Hepatocyte (in vitro differentiated cells): Measurements from ENCODE around the gene PTPRM. TPM values are rescaled to one million over a fixed set of nuclear protein-coding genes. Genes with fewer than 3 reads are reported as not detected.

Source experiments
- DNase-seq: peaks from one replicate; pipeline ENCODE4 v3.0.0-alpha.2; 2016; ENCODE audit warnings: low spot score
- H2AFZ ChIP-seq: fragments of 200-600 bp; sonication (generic); 2 replicates; pipeline ENCODE4 v1.6.0; 2016; ENCODE audit warnings: antibody characterized with exemption, mild to moderate bottlenecking
- H3K27ac ChIP-seq: fragments of 200-600 bp; sonication (generic); 2 replicates; pipeline ENCODE4 v1.5.1; 2016; ENCODE audit warnings: mild to moderate bottlenecking
- H3K27me3 ChIP-seq: fragments of 200-600 bp; sonication (generic); 2 replicates; pipeline ENCODE4 v1.6.1; 2016
- H3K36me3 ChIP-seq: fragments of 200-600 bp; sonication (generic); replicated peaks from 2 replicates; pipeline ENCODE4 v1.5.1; 2016; ENCODE audit warnings: low read depth; ENCODE audit not compliant: insufficient read depth
- H3K4me1 ChIP-seq: fragments of 200-600 bp; sonication (generic); 2 replicates; pipeline ENCODE4 v1.5.1; 2016; ENCODE audit warnings: mild to moderate bottlenecking, moderate library complexity; ENCODE audit not compliant: insufficient read depth
- H3K4me2 ChIP-seq: fragments of 200-600 bp; sonication (generic); 2 replicates; pipeline ENCODE4 v1.6.0; 2016
- H3K4me3 ChIP-seq: fragments of 200-600 bp; sonication (generic); 2 replicates; pipeline ENCODE4 v1.5.1; 2016; ENCODE audit warnings: mild to moderate bottlenecking
- H3K79me2 ChIP-seq: fragments of 200-600 bp; sonication (generic); 2 replicates; pipeline ENCODE4 v1.6.0; 2017; ENCODE audit warnings: mild to moderate bottlenecking
- H3K9me2 ChIP-seq: fragments of 200-600 bp; sonication (generic); replicated peaks from 2 replicates; pipeline ENCODE4 v1.6.0; 2017; ENCODE audit warnings: mild to moderate bottlenecking; ENCODE audit not compliant: insufficient read depth
- H3K9me3 ChIP-seq: fragments of 200-600 bp; sonication (generic); 2 replicates; pipeline ENCODE4 v1.5.1; 2016; ENCODE audit warnings: low read depth, mild to moderate bottlenecking
- H4K20me1 ChIP-seq: fragments of 200-600 bp; sonication (generic); 2 replicates; pipeline ENCODE4 v1.6.0; 2016; ENCODE audit warnings: mild to moderate bottlenecking; ENCODE audit not compliant: insufficient read depth, poor library complexity, severe bottlenecking
- CTCF ChIP-seq: fragments of 200-600 bp; sonication (generic); IDR thresholded peaks from 2 replicates; pipeline ENCODE4 v1.5.1; 2016; ENCODE audit warnings: antibody characterized with exemption, mild to moderate bottlenecking; ENCODE audit not compliant: poor library complexity
- EZH2 ChIP-seq: fragments of 200-600 bp; sonication (generic); IDR thresholded peaks from 2 replicates; pipeline ENCODE4 v1.6.1; 2016; ENCODE audit warnings: antibody characterized with exemption, mild to moderate bottlenecking, borderline replicate concordance
- EZH2phosphoT487 ChIP-seq: fragments of 200-600 bp; sonication (generic); IDR thresholded peaks from one replicate; pipeline ENCODE4 v1.6.1; 2018; ENCODE audit warnings: antibody characterized with exemption, mild to moderate bottlenecking, low read depth, moderate library complexity; ENCODE audit not compliant: unreplicated experiment, severe bottlenecking
- WGBS: methylation state at CpG from one replicate; pipeline ENCODE4 v1.1.6; 2016; ENCODE audit warnings: low lambda C conversion rate; ENCODE audit errors: missing lambda C conversion rate; 5-methylcytosine and 5-hydroxymethylcytosine counted together
- polyA plus RNA-seq: library from polyadenylated mRNA; unstranded; fragments of >200 nt; fragmentation: Nextera tagmentation; extraction: Ambion mirVana; gene quantifications from 2 replicates; pipeline ENCODE4 v1.2.1, GENCODE V29; 2016
- total RNA-seq: library from RNA; depleted of rRNA; stranded (reverse); fragments of >200 nt; gene quantifications from 2 replicates; pipeline ENCODE4 v1.2.3, GENCODE V29; 2014

Gene PTPRM
- total and polyA plus RNA-seq, 2 experiments from 2014 or later = 26.1 to 47.4 TPM

DNA sequence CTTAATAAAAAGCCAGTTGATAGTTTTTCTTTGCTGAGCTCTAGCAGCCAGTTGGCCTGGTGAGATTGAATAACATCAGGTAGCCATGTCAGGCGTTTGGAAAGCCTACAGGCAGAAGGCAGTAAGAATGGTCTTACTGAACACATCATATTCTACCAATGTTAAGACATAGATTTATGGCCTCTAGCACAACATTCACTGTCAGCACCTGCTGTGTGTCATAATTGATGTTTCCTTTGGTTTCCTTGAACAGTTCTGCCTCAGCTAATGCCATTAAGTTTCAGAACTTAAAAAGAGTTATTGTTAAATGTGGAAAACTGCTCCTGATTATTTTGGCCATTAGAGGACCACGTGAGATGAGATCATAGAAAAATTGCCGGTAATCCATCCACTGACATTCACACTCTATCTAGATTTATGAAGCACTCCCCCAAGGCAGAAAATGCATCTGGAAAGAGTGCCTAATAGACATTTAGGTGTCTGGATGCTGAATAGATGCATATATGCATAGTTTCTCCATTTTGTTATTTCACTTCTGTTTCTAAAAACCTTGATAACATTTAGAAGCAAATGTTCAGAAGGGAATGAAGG lies 434.7 kb downstream of the PTPRM start:
- no peaks in the 10 kb centered on the region for H4K20me1 ChIP-seq
- H3K79me2 ChIP-seq = no peaks in the 10 kb centered on the region
- H3K4me3 ChIP-seq = no peak overlapping the region
- no peaks in the 10 kb centered on the region for H3K4me1 ChIP-seq
- WGBS = 85% methylated on average over 3 of the region's 3 CpGs
- H3K4me2 ChIP-seq = no peak overlapping the region
- no peak for DNase-seq
- no peaks in the 10 kb centered on the region for H3K9me3 ChIP-seq
- no peak overlapping the region for H2AFZ ChIP-seq
- H3K9me2 ChIP-seq = no peaks in the 10 kb centered on the region
- no peak for TF ChIP-seq EZH2phosphoT487
- TF ChIP-seq CTCF = no peak
- no peak for TF ChIP-seq EZH2
- H3K27ac ChIP-seq = no peak overlapping the region
- H3K27me3 ChIP-seq = no peaks in the 10 kb centered on the region
- H3K36me3 ChIP-seq = no peaks in the 10 kb centered on the region

DNA sequence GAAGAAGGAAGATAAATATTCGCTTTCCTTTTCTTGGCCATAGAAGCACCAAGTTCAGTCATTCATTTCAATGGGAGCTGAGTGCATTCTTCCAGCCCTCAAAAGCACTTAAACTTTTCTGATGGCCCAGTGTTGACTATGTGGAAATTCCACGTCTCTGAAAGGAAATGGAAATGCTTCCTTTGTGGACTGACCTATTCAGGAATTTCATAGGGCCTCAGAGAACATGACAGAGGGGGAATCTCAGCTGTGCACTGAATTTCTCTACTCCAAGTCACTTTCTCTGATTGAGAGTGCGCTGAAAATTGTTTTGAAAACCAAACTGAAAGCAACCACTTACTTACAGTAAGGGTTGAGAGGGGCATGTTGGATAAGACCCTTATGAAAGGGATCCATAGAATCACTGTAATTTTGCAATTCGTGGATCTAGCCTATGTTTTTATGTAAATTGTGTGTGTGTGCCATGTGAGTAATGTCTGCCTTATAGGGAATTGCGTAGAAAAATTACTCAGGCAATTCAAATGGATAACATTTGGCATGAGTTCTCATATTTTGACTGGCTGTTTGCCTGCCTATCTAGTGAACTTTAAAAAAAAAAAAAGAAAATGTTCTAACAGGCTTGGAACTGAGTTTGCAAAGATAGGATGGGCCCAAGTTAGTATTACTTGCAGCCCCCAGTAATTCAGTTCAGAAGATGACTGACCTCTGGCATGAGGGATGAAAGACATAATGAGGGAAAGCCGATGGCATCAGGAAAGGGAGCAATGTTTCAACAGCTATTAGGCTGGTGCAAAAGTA lies 437.0 kb downstream of the PTPRM start:
- Histone ChIP-seq H3K27ac (no peak overlapping the region), H4K20me1 (no peaks in the 10 kb centered on the region), H3K4me2 (no peak overlapping the region), H3K4me1 (no peaks in the 10 kb centered on the region), H3K36me3 (no peaks in the 10 kb centered on the region), H3K79me2 (no peaks in the 10 kb centered on the region), H3K9me3 (no peaks in the 10 kb centered on the region), H3K9me2 (no peaks in the 10 kb centered on the region), H2AFZ (no peak overlapping the region), H3K4me3 (no peak overlapping the region), H3K27me3 (no peaks in the 10 kb centered on the region)
- WGBS = 85% methylated on average over 6 of the region's 6 CpGs
- DNase-seq = no peak
- TF ChIP-seq EZH2phosphoT487 = no peak
- no peak for TF ChIP-seq EZH2
- TF ChIP-seq CTCF = no peak

GRCh38 chr18:8004792-8005191 lies 437.7 kb downstream of the PTPRM start:
- Histone ChIP-seq H3K9me3 (no peaks in the 10 kb centered on the region), H3K36me3 (no peaks in the 10 kb centered on the region), H3K79me2 (no peaks in the 10 kb centered on the region), H3K9me2 (no peaks in the 10 kb centered on the region), H2AFZ (no peak overlapping the region), H3K4me3 (no peak overlapping the region), H3K4me2 (no peak overlapping the region), H3K27me3 (no peaks in the 10 kb centered on the region), H3K27ac (no peak overlapping the region), H3K4me1 (no peaks in the 10 kb centered on the region), H4K20me1 (no peaks in the 10 kb centered on the region)
- 93% methylated on average over 3 of the region's 3 CpGs for WGBS
- TF ChIP-seq CTCF (no peak), EZH2phosphoT487 (no peak), EZH2 (no peak)
- no peak for DNase-seq
